K562 (cell line): ENCODE data around the gene TNIK. TPM values are rescaled to one million over a fixed set of nuclear protein-coding genes. Genes with fewer than 3 reads are reported as not detected.

ENCODE experiments used
- ASH1L ChIP-seq: fragments of 450-650 bp; IDR thresholded peaks from 2 replicates; pipeline ENCODE4 v1.6.1; 2018; ENCODE audit warnings: borderline replicate concordance, mild to moderate bottlenecking, low read depth; ENCODE audit not compliant: partially characterized antibody
- C11orf30 ChIP-seq: fragments of 450-650 bp; IDR thresholded peaks from 2 replicates; pipeline ENCODE4 v1.6.1; 2016; ENCODE audit warnings: low read depth, mild to moderate bottlenecking
- MGA ChIP-seq: fragments of 450-650 bp; IDR thresholded peaks from 2 replicates; pipeline ENCODE4 v1.6.1; 2016; ENCODE audit warnings: mild to moderate bottlenecking, moderate library complexity
- POLR2AphosphoS2 ChIP-seq: IDR thresholded peaks from 2 replicates; pipeline ENCODE4 v1.6.1; 2012; ENCODE audit warnings: low read length, improper control_type of control experiment
- ZNF695 ChIP-seq: fragments of 450-650 bp; formaldehyde crosslinking; IDR thresholded peaks from 2 replicates; pipeline ENCODE4 v1.4.0; 2020; ENCODE audit warnings: mild to moderate bottlenecking, moderate library complexity
- ZNF699 ChIP-seq: fragments of 250-450 bp; sonication (Bioruptor Pico); IDR thresholded peaks from 2 replicates; pipeline ENCODE4 v1.8.0; 2021; ENCODE audit warnings: mild to moderate bottlenecking, moderate library complexity; ENCODE audit not compliant: insufficient replicate concordance
- polyA plus RNA-seq, 8 experiments: library from polyadenylated mRNA; depleted of rRNA in 4 of 8; stranded (reverse) in 5 of 8; unstranded in 3 of 8; fragments of >200 nt; fragmentation: Nextera tagmentation in 2 of 8; fragmentation: Illumina TruSeq in 1 of 8; extraction: Ambion mirVana in 2 of 8; extraction: Trizol in 1 of 8; gene quantifications; 2 replicates each; pipeline versions ENCODE4 v1.2.1 to v1.2.3, GENCODE V29; 2011 to 2014; ENCODE audit warnings: inconsistent platforms in 1 of 8, missing spikeins in 1 of 8
- total RNA-seq, 7 experiments: library from RNA; depleted of rRNA in 6 of 7; stranded (reverse); fragments of >200 nt in 6 of 7; fragmentation: Illumina TruSeq in 2 of 7; extraction: Trizol in 2 of 7; gene quantifications; 2 replicates each; pipeline versions ENCODE4 v1.2.1 to v1.2.3, GENCODE V29; 2011 to 2021; ENCODE audit warnings: low replicate concordance in 1 of 7
- TF ChIP-seq, protein P1 (sequence below): fragments of 200-800 bp; sonication (Bioruptor generic); IDR thresholded peaks from 2 replicates; pipeline ENCODE4 v1.6.1; 2017; ENCODE audit warnings: missing genetic modification characterization, missing compliant biosample characterization

Gene TNIK
- total and polyA plus RNA-seq, 9 of the 15 experiments (the other 6 are each of a cell fraction or from before 2014, with no cell fraction given) = 6.6 to 39.0 (median 24.7) TPM

DNA sequence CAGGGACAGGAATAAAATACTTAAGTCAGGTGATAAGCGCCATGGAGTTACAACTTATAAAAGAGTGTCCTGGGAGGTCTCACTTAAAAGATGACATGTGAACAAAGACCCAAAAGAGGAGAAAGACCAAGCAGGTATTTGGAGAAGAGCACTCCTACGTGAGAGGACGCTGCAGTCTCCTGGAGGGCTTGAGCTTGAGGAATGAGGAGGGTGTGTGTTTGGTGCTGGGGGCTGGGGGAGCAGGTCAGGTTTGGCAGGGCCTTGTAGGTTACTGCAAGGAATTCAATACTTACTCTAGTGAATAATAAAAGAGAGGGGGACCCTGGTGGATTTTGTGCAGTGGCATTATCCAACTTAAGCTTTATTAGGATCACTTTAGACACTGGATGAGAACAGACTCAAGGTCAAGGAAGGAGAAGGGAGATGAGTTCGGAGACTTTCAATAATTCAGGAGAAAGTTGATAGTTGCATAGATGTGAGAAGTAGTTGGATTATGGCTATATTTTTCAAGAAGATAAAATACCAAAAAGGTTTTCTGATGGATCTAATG is 32.4 kb downstream of the TNIK start (continued):
- TF ChIP-seq MGA (no peak), C11orf30 (no peak), ASH1L (peak; percentile 15), POLR2AphosphoS2 (no peak), ZNF699 (CRISPR knock-in tag) (no peak), ZNF695 (CRISPR knock-in tag) (no peak)
- TF ChIP-seq, protein P1, sequence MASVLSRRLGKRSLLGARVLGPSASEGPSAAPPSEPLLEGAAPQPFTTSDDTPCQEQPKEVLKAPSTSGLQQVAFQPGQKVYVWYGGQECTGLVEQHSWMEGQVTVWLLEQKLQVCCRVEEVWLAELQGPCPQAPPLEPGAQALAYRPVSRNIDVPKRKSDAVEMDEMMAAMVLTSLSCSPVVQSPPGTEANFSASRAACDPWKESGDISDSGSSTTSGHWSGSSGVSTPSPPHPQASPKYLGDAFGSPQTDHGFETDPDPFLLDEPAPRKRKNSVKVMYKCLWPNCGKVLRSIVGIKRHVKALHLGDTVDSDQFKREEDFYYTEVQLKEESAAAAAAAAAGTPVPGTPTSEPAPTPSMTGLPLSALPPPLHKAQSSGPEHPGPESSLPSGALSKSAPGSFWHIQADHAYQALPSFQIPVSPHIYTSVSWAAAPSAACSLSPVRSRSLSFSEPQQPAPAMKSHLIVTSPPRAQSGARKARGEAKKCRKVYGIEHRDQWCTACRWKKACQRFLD (CRISPR knock-in tag) = 0 out of 2 replicates have a peak, but pooled peaks have one; percentile 41
